ENCODE results near the gene STPG1. TPM values are rescaled to one million over a fixed set of nuclear protein-coding genes. Genes with fewer than 3 reads are reported as not detected.

STPG1 gene
- polyA plus RNA-seq, 1 donor from 2014 or later: 0.89 TPM

- H3K27me3 ChIP-seq (ENCODE audit: insufficient read depth, low read depth, low read length): no peaks in the 10 kb centered on the region
- no peak overlapping the region for H3K4me3 ChIP-seq (ENCODE audit: low read length)
Observed at GRCh38 chr1:24427545-24427862, 13.9 kb upstream of the STPG1 start.

DNA sequence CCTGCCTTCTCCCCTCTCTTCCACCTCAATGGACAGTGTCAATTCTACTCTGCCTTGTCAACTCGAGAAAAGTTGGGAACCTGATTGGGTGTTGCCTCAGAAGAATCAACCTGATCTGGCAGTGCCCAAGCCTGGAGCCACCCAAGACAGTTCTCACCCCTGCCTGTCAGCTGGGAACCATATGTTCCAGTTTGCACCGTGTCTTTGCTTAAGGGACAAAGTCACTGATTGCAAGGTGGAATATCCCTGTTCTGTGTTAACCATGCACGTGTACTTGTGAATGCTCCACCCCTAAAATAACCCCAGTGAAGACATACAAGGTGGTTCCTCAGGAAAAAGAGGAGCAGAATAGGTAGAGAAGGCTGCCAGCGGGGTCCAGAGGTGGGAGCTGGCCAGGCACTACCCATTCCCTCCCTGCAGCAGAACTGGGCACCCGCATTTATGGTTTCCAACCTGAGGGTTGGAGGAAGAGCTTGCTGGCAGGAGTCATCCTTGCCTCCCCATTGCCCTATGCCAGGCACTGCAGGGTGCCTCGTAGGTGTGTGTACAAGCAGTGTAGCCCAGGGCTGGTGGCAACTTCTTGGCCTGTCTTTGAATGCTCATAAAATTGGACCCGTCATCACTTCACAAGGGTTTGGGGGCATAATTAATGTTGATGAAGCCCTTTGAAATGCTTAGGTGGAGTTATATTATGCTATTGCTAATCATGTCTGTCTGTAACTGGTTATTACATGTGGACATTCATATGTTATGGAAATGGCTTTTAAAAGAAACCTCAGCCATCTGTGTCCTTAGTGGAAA, 13.4 kb upstream of the STPG1 start:
- H3K9me3 ChIP-seq (ENCODE audit: low read length): no peaks in the 10 kb centered on the region
- H3K4me3 ChIP-seq (ENCODE audit: low read length): no peak overlapping the region
- H3K79me2 ChIP-seq (replicated peaks; ENCODE audit: insufficient read depth, low read length): no peaks in the 10 kb centered on the region
- H3K9me2 ChIP-seq (ENCODE audit: insufficient read depth, low read length): no peaks in the 10 kb centered on the region
- no peak overlapping the region for H3K27ac ChIP-seq (ENCODE audit: low read length)
- no peaks in the 10 kb centered on the region for H3K27me3 ChIP-seq (ENCODE audit: insufficient read depth, low read depth, low read length)
- H2AFZ ChIP-seq (ENCODE audit: low read depth, low read length): no peak overlapping the region
- H3K36me3 ChIP-seq (ENCODE audit: insufficient read depth, low read length): no peaks in the 10 kb centered on the region
- TF ChIP-seq RAD21 (conservative IDR thresholded peaks at IDR 0.05): no peak
- TF ChIP-seq, protein P1, sequence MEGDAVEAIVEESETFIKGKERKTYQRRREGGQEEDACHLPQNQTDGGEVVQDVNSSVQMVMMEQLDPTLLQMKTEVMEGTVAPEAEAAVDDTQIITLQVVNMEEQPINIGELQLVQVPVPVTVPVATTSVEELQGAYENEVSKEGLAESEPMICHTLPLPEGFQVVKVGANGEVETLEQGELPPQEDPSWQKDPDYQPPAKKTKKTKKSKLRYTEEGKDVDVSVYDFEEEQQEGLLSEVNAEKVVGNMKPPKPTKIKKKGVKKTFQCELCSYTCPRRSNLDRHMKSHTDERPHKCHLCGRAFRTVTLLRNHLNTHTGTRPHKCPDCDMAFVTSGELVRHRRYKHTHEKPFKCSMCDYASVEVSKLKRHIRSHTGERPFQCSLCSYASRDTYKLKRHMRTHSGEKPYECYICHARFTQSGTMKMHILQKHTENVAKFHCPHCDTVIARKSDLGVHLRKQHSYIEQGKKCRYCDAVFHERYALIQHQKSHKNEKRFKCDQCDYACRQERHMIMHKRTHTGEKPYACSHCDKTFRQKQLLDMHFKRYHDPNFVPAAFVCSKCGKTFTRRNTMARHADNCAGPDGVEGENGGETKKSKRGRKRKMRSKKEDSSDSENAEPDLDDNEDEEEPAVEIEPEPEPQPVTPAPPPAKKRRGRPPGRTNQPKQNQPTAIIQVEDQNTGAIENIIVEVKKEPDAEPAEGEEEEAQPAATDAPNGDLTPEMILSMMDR (IDR thresholded peaks at IDR 0.05; ENCODE audit: poor library complexity, severe bottlenecking): no peak
- H4K20me1 ChIP-seq (ENCODE audit: insufficient read depth): no peaks in the 10 kb centered on the region
- H3F3A ChIP-seq (ENCODE audit: insufficient read depth, low read length, poor library complexity, severe bottlenecking): no peaks in the 10 kb centered on the region
- no peak overlapping the region for H3K4me2 ChIP-seq (ENCODE audit: low read length)
- H3K9ac ChIP-seq (ENCODE audit: low read length): no peak overlapping the region

More at GRCh38 chr1:24427545-24427862, 13.9 kb upstream of the STPG1 start:
- Histone ChIP-seq H3F3A (ENCODE audit: insufficient read depth, low read length, poor library complexity, severe bottlenecking) (no peaks in the 10 kb centered on the region), H3K9me3 (ENCODE audit: low read length) (no peaks in the 10 kb centered on the region), H3K4me2 (ENCODE audit: low read length) (no peak overlapping the region), H4K20me1 (ENCODE audit: insufficient read depth) (no peaks in the 10 kb centered on the region), H3K9me2 (ENCODE audit: insufficient read depth, low read length) (no peaks in the 10 kb centered on the region), H2AFZ (ENCODE audit: low read depth, low read length) (no peak overlapping the region), H3K9ac (ENCODE audit: low read length) (no peak overlapping the region), H3K79me2 (replicated peaks; ENCODE audit: insufficient read depth, low read length) (no peaks in the 10 kb centered on the region), H3K36me3 (ENCODE audit: insufficient read depth, low read length) (no peaks in the 10 kb centered on the region), H3K27ac (ENCODE audit: low read length) (no peak overlapping the region)
- TF ChIP-seq RAD21 (conservative IDR thresholded peaks at IDR 0.05) (no peak), SMC3 (conservative IDR thresholded peaks at IDR 0.05; ENCODE audit: poor library complexity) (no peak), REST (IDR thresholded peaks at IDR 0.05; ENCODE audit: borderline replicate concordance) (no peak), TAF1 (IDR thresholded peaks at IDR 0.05; ENCODE audit: low read depth) (no peak)
- TF ChIP-seq, protein P1 (IDR thresholded peaks at IDR 0.05; ENCODE audit: poor library complexity, severe bottlenecking): no peak

Measured in neural cell (in vitro differentiated cells).